Sigmoid colon (tissue), 3 donors: ENCODE measurements around the gene INTS4.

Experiments
- POLR2A ChIP-seq, 2 donors: fragments of 450-650 bp; IDR thresholded peaks; one replicate each; pipeline ENCODE4 v1.6.1; 2016; ENCODE audit warnings: antibody characterized with exemption in 2 of 2, mild to moderate bottlenecking in 2 of 2, moderate library complexity in 2 of 2
- TF ChIP-seq, protein P1 (sequence below), 4 experiments: fragments of 450-650 bp in 3 of 4; fragments of 200-600 bp in 1 of 4; IDR thresholded peaks; one replicate each; pipeline ENCODE4 v1.5.1; 2016 to 2019; ENCODE audit warnings: antibody characterized with exemption in 4 of 4, mild to moderate bottlenecking in 3 of 4, moderate library complexity in 2 of 4

DNA sequence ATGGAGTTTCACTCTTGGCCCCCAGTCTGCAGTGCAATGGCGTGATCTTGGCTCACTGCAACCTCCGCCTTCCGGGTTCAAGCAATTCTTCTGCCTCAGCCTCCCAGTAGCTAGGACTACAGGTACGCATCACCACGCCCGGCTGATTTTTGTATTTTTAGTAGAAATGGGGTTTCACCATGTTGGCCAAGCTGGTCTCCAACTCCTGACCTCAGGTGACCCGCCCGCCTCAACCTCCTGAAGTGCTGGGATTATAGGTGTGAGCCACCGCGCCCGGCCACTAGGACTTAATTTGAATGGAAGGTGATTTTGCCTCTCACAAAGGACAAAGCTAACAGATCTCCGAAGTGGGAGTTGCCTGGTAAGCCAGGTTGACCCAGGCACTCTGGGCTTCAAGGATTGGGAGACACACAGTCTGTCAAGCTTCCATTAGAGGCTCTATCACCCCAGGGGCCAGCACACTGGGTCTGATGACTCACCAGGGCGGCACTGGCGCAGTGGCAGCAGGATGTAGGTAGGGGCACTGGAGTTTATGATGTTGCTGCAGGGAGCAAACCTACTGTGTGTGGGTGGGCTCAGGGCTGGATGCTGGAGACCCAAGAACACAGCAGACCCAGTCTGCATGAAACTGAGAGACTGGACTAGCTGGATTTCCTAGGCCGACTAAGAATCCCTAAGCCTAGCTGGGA is 46.4 kb upstream of the INTS4 start:
- TF ChIP-seq, protein P1, sequence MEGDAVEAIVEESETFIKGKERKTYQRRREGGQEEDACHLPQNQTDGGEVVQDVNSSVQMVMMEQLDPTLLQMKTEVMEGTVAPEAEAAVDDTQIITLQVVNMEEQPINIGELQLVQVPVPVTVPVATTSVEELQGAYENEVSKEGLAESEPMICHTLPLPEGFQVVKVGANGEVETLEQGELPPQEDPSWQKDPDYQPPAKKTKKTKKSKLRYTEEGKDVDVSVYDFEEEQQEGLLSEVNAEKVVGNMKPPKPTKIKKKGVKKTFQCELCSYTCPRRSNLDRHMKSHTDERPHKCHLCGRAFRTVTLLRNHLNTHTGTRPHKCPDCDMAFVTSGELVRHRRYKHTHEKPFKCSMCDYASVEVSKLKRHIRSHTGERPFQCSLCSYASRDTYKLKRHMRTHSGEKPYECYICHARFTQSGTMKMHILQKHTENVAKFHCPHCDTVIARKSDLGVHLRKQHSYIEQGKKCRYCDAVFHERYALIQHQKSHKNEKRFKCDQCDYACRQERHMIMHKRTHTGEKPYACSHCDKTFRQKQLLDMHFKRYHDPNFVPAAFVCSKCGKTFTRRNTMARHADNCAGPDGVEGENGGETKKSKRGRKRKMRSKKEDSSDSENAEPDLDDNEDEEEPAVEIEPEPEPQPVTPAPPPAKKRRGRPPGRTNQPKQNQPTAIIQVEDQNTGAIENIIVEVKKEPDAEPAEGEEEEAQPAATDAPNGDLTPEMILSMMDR (IDR thresholded peaks at IDR 0.05) = no peak
- no peak for TF ChIP-seq POLR2A (IDR thresholded peaks at IDR 0.05)
